PC-3 (cell line): ENCODE results near the gene NAA25.

Experiments
- EZH2 ChIP-seq: fragments of 300-600 bp; sonication (generic); IDR thresholded peaks from one replicate; pipeline ENCODE4 v1.6.1; 2017; ENCODE audit warnings: antibody characterized with exemption, mild to moderate bottlenecking, low read length; ENCODE audit not compliant: unreplicated experiment
- EZH2phosphoT487 ChIP-seq: fragments of 300-600 bp; sonication (generic); IDR thresholded peaks from 2 replicates; pipeline ENCODE4 v1.6.1; 2018; ENCODE audit warnings: mild to moderate bottlenecking, antibody characterized with exemption, low read length, borderline replicate concordance
- TF ChIP-seq, protein P1 (sequence below): fragments of 300-600 bp; sonication (generic); conservative IDR thresholded peaks from 2 replicates; pipeline ENCODE4 v1.5.1; 2017; ENCODE audit warnings: antibody characterized with exemption, low read depth, mild to moderate bottlenecking, low read length

DNA sequence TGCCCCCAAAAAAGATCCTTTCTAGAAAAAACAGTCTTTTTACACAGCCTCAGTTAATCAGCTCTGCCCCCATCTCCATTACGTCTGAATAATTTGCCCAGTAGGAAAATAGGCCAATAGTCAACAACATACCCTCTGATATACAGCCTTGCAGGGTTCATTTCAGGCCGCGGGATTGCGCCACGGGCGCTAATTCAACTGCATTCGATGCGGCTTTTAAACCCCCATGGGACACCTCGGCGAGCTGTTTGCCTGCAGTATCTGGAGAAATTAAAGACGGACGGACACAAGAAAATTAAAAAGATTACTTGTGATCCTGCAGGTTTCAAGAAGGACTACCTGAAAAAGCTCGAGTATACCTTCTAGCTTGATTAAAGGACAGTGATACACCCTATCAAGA lies 59.2 kb downstream of the NAA25 start:
- TF ChIP-seq, protein P1, sequence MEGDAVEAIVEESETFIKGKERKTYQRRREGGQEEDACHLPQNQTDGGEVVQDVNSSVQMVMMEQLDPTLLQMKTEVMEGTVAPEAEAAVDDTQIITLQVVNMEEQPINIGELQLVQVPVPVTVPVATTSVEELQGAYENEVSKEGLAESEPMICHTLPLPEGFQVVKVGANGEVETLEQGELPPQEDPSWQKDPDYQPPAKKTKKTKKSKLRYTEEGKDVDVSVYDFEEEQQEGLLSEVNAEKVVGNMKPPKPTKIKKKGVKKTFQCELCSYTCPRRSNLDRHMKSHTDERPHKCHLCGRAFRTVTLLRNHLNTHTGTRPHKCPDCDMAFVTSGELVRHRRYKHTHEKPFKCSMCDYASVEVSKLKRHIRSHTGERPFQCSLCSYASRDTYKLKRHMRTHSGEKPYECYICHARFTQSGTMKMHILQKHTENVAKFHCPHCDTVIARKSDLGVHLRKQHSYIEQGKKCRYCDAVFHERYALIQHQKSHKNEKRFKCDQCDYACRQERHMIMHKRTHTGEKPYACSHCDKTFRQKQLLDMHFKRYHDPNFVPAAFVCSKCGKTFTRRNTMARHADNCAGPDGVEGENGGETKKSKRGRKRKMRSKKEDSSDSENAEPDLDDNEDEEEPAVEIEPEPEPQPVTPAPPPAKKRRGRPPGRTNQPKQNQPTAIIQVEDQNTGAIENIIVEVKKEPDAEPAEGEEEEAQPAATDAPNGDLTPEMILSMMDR = no peak
- TF ChIP-seq EZH2 (no peak), EZH2phosphoT487 (no peak)
